CD4-positive, alpha-beta T cell treated with Interleukin-17A for 1 hour (primary cell): Measurements from ENCODE around the gene POU6F1.

Source experiments
- DNase-seq: peaks from one replicate; pipeline ENCODE4 v3.0.0-alpha.2; 2020

Gene POU6F1

DNA sequence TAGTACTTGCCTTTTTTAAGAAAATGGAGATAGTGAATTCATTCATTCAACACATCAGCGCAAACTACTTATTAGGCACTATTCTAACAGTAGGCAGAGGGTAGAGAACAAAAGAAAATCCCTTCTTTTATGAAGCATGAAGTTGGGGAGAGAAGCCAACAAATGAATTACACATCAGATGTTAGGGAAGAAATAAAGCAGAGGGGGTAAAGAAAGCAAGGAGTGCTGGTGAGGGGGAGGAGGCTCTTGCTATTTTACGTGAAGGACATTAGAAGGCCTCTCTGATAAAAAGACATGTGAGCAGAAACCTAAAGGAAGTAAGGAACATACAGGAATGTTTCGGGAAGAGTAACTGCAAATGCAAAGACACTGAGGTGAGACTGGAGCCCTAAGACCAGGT lies 67.1 kb downstream of the POU6F1 start:
- DNase-seq = no peak

DNA sequence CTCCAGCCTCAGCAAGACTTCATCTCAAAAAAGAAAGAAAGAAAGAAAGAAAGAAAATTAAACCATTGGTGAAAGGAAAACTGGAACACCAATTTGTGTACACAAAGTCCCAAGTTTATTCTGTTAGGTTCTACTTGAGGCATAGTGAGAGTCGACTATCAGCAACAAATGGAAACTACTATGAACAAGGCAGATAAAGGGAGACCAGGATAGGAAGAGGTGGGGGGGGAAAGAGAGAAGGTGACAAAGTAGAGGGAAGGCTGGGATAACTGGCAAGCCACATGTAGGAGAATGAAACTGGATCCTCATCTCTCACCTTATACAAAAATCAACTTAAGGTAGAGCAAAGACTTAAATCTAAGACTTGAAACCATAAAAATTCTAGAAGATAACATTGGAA lies 70.6 kb downstream of the POU6F1 start:
- no peak for DNase-seq

DNA sequence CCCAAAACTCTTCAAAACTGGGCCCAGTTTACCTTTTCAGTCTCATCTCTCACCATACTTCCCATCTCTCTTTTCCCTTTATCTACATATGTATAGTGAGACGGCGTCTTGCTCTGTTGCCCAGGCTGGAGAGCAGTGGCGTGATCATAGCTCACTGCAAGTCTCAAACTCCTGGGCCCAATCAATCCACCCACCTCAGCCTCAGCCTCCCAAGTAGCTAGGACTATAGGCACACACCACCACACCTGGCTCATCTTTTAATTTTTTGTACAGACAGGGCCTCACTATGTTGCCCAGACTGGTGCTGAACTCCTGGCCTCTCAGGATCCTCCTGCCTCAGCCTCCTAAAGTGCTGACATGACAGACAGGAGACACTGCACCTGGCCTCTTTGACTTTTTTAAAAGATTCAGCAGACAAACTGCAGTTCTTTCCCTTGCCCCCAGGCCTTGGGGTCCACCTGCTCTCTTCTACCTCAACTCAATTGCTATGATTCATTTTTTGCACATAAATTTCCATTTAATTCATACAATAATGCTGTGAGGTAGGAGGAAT lies 78.5 kb downstream of the POU6F1 start:
- no peak for DNase-seq
